K562 (cell line): ENCODE results near the gene GSC. TPM values are rescaled to one million over a fixed set of nuclear protein-coding genes. Genes with fewer than 3 reads are reported as not detected.

ENCODE experiments used
- ATAC-seq: fragments of 200-7000 bp; cut with Tn5 transposase; 3 replicates; pipeline ENCODE4 v1.9.1; 2020; ENCODE audit warnings: moderate library complexity
- BruUV-seq: library from RNA; stranded (reverse); fragments of 400-500 nt; replicated peaks from 2 replicates; lab custom pipeline; 2021; lab: Mats Ljungman, UMichigan
- CTCF ChIA-PET: fragments of 300-600 bp; formaldehyde crosslinking; extraction: SDS; loops from one replicate; lab custom pipeline; 2021; ENCODE audit warnings: low intra/inter-chr PET ratio; lab: Yijun Ruan, JAX
- POLR2A ChIA-PET: fragments of 300-600, 350-650 bp; sonication (Branson Sonifier 250); formaldehyde crosslinking; extraction: SDS; loops from one replicate; lab custom pipeline; 2021; ENCODE audit warnings: antibody characterized with exemption, inconsistent platforms; lab: Yijun Ruan, JAX
- DNase-seq, 4 experiments: peaks; one replicate each; pipeline versions ENCODE4 v3.0.0 to v3.0.0-alpha.2; 2011 to 2018; ENCODE audit warnings: low spot score in 3 of 4, mixed read lengths in 3 of 4; ENCODE audit errors: extremely low read depth in 1 of 4
- FAIRE-seq: peaks from 2 replicates; lab custom pipeline; 2011; peaks lifted over from hg19 to GRCh38; lab: Jason Lieb, UNC
- H2AFZ ChIP-seq: 2 replicates; pipeline ENCODE4 v1.6.0; 2011; ENCODE audit warnings: low read depth, low read length, control low read depth, inconsistent platforms
- H3K27ac ChIP-seq: fragments of 200-600 bp; 3 replicates; pipeline ENCODE4 v1.8.0; 2011; ENCODE audit warnings: low read depth, mild to moderate bottlenecking, control low read depth, inconsistent platforms, low read length, moderate library complexity, mixed read lengths; ENCODE audit errors: extremely low read depth
- H3K27me3 ChIP-seq, 2 experiments: fragments of 300-600 bp in 1 of 2; 2 replicates in 1 of 2; 3 replicates in 1 of 2; pipeline versions ENCODE4 v1.6.0 to v1.8.0; 2011; ENCODE audit warnings: inconsistent platforms in 2 of 2, low read length in 2 of 2, mild to moderate bottlenecking in 1 of 2, mixed read lengths in 1 of 2, moderate library complexity in 1 of 2; ENCODE audit not compliant: control insufficient read depth in 2 of 2, insufficient read depth in 2 of 2
- H3K36me3 ChIP-seq: fragments of 300-600 bp; 3 replicates; pipeline ENCODE4 v1.8.0; 2011; ENCODE audit warnings: mild to moderate bottlenecking, low read length, inconsistent platforms; ENCODE audit not compliant: control insufficient read depth, insufficient read depth
- H3K4me1 ChIP-seq, 2 experiments: fragments of 200-600 bp in 1 of 2; replicated peaks in 1 of 2; 2 replicates in 1 of 2; 3 replicates in 1 of 2; pipeline versions ENCODE4 v1.5.1 to v1.8.0; 2011; ENCODE audit warnings: inconsistent platforms in 2 of 2, low read length in 2 of 2, mild to moderate bottlenecking in 1 of 2, mixed read lengths in 1 of 2, moderate library complexity in 1 of 2; ENCODE audit not compliant: control insufficient read depth in 2 of 2, insufficient read depth in 2 of 2
- H3K4me2 ChIP-seq: 2 replicates; pipeline ENCODE4 v1.6.1; 2011; ENCODE audit warnings: low read length, control low read depth, inconsistent platforms, mixed read lengths; ENCODE audit not compliant: insufficient read depth
- H3K4me3 ChIP-seq: fragments of 200-600 bp; sonication (generic), shearing (Covaris generic); 2 replicates; pipeline ENCODE4 v1.5.1; 2016; ENCODE audit warnings: control low read depth, inconsistent platforms
- H3K79me2 ChIP-seq: fragments of 200-600 bp; 3 replicates; pipeline ENCODE4 v1.8.0; 2011; ENCODE audit warnings: low read length, inconsistent platforms; ENCODE audit not compliant: control insufficient read depth, insufficient read depth
- H3K9ac ChIP-seq, 2 experiments: 2 replicates each; pipeline versions ENCODE4 v1.6.0 to v1.6.1; 2011; ENCODE audit warnings: low read depth in 2 of 2, low read length in 2 of 2, control low read depth in 1 of 2, inconsistent platforms in 1 of 2, mild to moderate bottlenecking in 1 of 2, mixed read lengths in 1 of 2; ENCODE audit not compliant: insufficient read depth in 1 of 2
- H3K9me1 ChIP-seq: one replicate; pipeline ENCODE4 v1.6.0; 2011; ENCODE audit warnings: inconsistent platforms, mild to moderate bottlenecking, low read length, moderate library complexity; ENCODE audit not compliant: control insufficient read depth, insufficient read depth
- H3K9me3 ChIP-seq: replicated peaks from 2 replicates; pipeline ENCODE4 v1.5.1; 2011; ENCODE audit warnings: low read depth, low read length, inconsistent platforms; ENCODE audit not compliant: control insufficient read depth, insufficient read depth
- H4K20me1 ChIP-seq: replicated peaks from 2 replicates; pipeline ENCODE4 v1.6.1; 2011; ENCODE audit warnings: low read length, inconsistent platforms, mixed read lengths; ENCODE audit not compliant: control insufficient read depth, insufficient read depth
- ARID4B ChIP-seq: sonication (generic); formaldehyde crosslinking; IDR thresholded peaks from 2 replicates; pipeline ENCODE4 v1.8.0; 2022; ENCODE audit warnings: mild to moderate bottlenecking, missing genetic modification reagents
- BCLAF1 ChIP-seq, 2 experiments: fragments of 450-650 bp in 1 of 2; IDR thresholded peaks; 2 replicates each; pipeline ENCODE4 v1.6.1; 2011 to 2017; ENCODE audit warnings: low read depth in 2 of 2, antibody characterized with exemption in 1 of 2, borderline replicate concordance in 1 of 2, low read length in 1 of 2, mild to moderate bottlenecking in 1 of 2, mixed read lengths in 1 of 2; ENCODE audit not compliant: control insufficient read depth in 1 of 2
- CBX2 ChIP-seq: fragments of 200-600 bp; sonication (generic); IDR thresholded peaks from one replicate; pipeline ENCODE4 v1.6.1; 2012; ENCODE audit warnings: mild to moderate bottlenecking, low read length, inconsistent platforms; ENCODE audit not compliant: insufficient read depth, poor library complexity, severe bottlenecking
- CXXC5 ChIP-seq: fragments of 250-450 bp; sonication (Bioruptor Pico); IDR thresholded peaks from 2 replicates; pipeline ENCODE4 v1.8.0; 2022; ENCODE audit warnings: inconsistent platforms, mild to moderate bottlenecking, moderate library complexity
- EP400 ChIP-seq: fragments of 450-650 bp; IDR thresholded peaks from 2 replicates; pipeline ENCODE4 v1.6.1; 2017; ENCODE audit warnings: antibody characterized with exemption, mild to moderate bottlenecking, moderate library complexity
- NEUROD1 ChIP-seq: fragments of 150-350 bp; IDR thresholded peaks from 2 replicates; pipeline ENCODE4 v1.6.1; 2014; ENCODE audit warnings: borderline replicate concordance, low read length, low read depth; ENCODE audit not compliant: partially characterized antibody
- SP2 ChIP-seq: IDR thresholded peaks from 2 replicates; pipeline ENCODE4 v1.6.1; 2011; ENCODE audit warnings: mild to moderate bottlenecking, low read depth, low read length, moderate library complexity; ENCODE audit not compliant: poor library complexity, severe bottlenecking; ENCODE audit errors: extremely low read depth
- ZNF3 ChIP-seq: fragments of 250-450 bp; sonication (Bioruptor Pico); IDR thresholded peaks from 2 replicates; pipeline ENCODE4 v1.5.0; 2021; ENCODE audit warnings: mild to moderate bottlenecking, moderate library complexity
- ZNF395 ChIP-seq: fragments of 200-800 bp; sonication (Bioruptor generic); IDR thresholded peaks from 2 replicates; pipeline ENCODE4 v1.6.1; 2017; ENCODE audit warnings: missing genetic modification characterization, missing compliant biosample characterization
- ZNF511 ChIP-seq: sonication (generic); formaldehyde crosslinking; IDR thresholded peaks from 2 replicates; pipeline ENCODE4 v1.8.0; 2022; ENCODE audit warnings: mild to moderate bottlenecking, missing genetic modification reagents
- ZNF75A ChIP-seq: fragments of 450-650 bp; formaldehyde crosslinking; IDR thresholded peaks from 2 replicates; pipeline ENCODE4 v1.4.0; 2020; ENCODE audit warnings: mild to moderate bottlenecking
- WGBS: fragments of 100-300 bp; shearing (Covaris generic); methylation state at CpG from one replicate; pipeline ENCODE4 v1.1.6; 2016; ENCODE audit warnings: low coverage, mixed read lengths; ENCODE audit not compliant: insufficient coverage; ENCODE audit errors: missing lambda C conversion rate; 5-methylcytosine and 5-hydroxymethylcytosine counted together
- in situ Hi-C: fragments of 300-500 bp; cut with MboI; formaldehyde crosslinking; loops from 4 replicates; pipeline ENCODE4 v1.15.0; 2018; ENCODE audit warnings: inconsistent platforms, mixed read lengths
- intact Hi-C: fragments of 100-400 bp; cut with micrococcal nuclease; formaldehyde crosslinking; loops from 2 replicates; pipeline ENCODE4 v1.14.2; 2022
- polyA plus RNA-seq, 8 experiments: library from polyadenylated mRNA; depleted of rRNA in 4 of 8; stranded (reverse) in 5 of 8; unstranded in 3 of 8; fragments of >200 nt; fragmentation: Nextera tagmentation in 2 of 8; fragmentation: Illumina TruSeq in 1 of 8; extraction: Ambion mirVana in 2 of 8; extraction: Trizol in 1 of 8; gene quantifications; 2 replicates each; pipeline versions ENCODE4 v1.2.1 to v1.2.3, GENCODE V29; 2011 to 2014; ENCODE audit warnings: inconsistent platforms in 1 of 8, missing spikeins in 1 of 8
- total RNA-seq, 7 experiments: library from RNA; depleted of rRNA in 6 of 7; stranded (reverse); fragments of >200 nt in 6 of 7; fragmentation: Illumina TruSeq in 2 of 7; extraction: Trizol in 2 of 7; gene quantifications; 2 replicates each; pipeline versions ENCODE4 v1.2.1 to v1.2.3, GENCODE V29; 2011 to 2021; ENCODE audit warnings: low replicate concordance in 1 of 7

The GSC gene
- total and polyA plus RNA-seq, 9 of the 15 experiments (the other 6 are each of a cell fraction or from before 2014, with no cell fraction given) = not detected

- no peaks in the 10 kb centered on the region for H3K9me1 ChIP-seq
- no peak overlapping the region for H3K4me3 ChIP-seq
- no peak overlapping the region for H3K4me2 ChIP-seq
- H3K27me3 ChIP-seq = no peaks in the 10 kb centered on the region; a peak in 1 of 5 replicates
- WGBS = 0% methylated on average over 2 of the region's 2 CpGs
- H3K27ac ChIP-seq = no peak overlapping the region
- no peak overlapping the region for H2AFZ ChIP-seq
- intact Hi-C loops (no loop called here), in situ Hi-C loops (no loop called here)
- H3K79me2 ChIP-seq = no peaks in the 10 kb centered on the region
- no peak for ATAC-seq
- no peaks in the 10 kb centered on the region for H3K4me1 ChIP-seq
- H3K9me3 ChIP-seq = no peaks in the 10 kb centered on the region
- H3K9ac ChIP-seq = no peak overlapping the region
- no peaks in the 10 kb centered on the region for H4K20me1 ChIP-seq
- BruUV-seq = no TSS peak
- ChIA-PET POLR2A (no interaction called here), CTCF (no interaction called here)
- DNase-seq = no peak
- FAIRE-seq = no peak
- no peaks in the 10 kb centered on the region for H3K36me3 ChIP-seq
- TF ChIP-seq CBX2 (no peak), ARID4B (CRISPR knock-in tag) (no peak), ZNF395 (CRISPR knock-in tag) (no peak), CXXC5 (no peak), SP2 (no peak), EP400 (no peak), ZNF511 (CRISPR knock-in tag) (no peak), ZNF75A (CRISPR knock-in tag) (no peak), NEUROD1 (no peak), ZNF3 (CRISPR knock-in tag) (no peak), BCLAF1 (IDR thresholded peaks at IDR 0.05; ENCODE audit: borderline replicate concordance in 1 of 2, control insufficient read depth in 1 of 2, low read depth in 2 of 2, low read length in 1 of 2) (no peak)
These were observed 19.5 kb downstream of the GSC start for GRCh38 chr14:94750371-94750770.
